Bone marrow (tissue), 2 donors: ENCODE results near the gene LRRC38.
"Not testable (repeated sequence)": the region's sequence is repeated elsewhere in the genome, so short reads cannot be mapped to it uniquely, and the experiment has no call there.

ENCODE experiments used
- DNase-seq, 2 donors: peaks; one replicate each; lab custom pipeline; 2025; lab: John Stamatoyannopoulos, UW

Gene LRRC38

GRCh38 chr1:13513895-13514546 lies at the start of gene LRRC38:
TSS of gene LRRC38 (minus strand) at chr1:13514003. CDS start at chr1:13513593, 410 bp downstream.
- no peak for DNase-seq

GRCh38 chr1:13562981-13563380 lies 49.2 kb upstream of the LRRC38 start:
- DNase-seq = not testable (repeated sequence)

GRCh38 chr1:13560541-13560940 lies 46.7 kb upstream of the LRRC38 start:
- DNase-seq = no peak

- no peak for DNase-seq
These were observed 42.5 kb upstream of the LRRC38 start for GRCh38 chr1:13556224-13556764.

GRCh38 chr1:13554798-13555197 lies 41.0 kb upstream of the LRRC38 start:
- DNase-seq = no peak

- DNase-seq = no peak
These were observed 36.9 kb upstream of the LRRC38 start for GRCh38 chr1:13550663-13551062.

GRCh38 chr1:13549521-13549920 lies 35.7 kb upstream of the LRRC38 start:
- DNase-seq = no peak

- no peak for DNase-seq
These were observed 35.2 kb upstream of the LRRC38 start for GRCh38 chr1:13549021-13549420.

- DNase-seq = no peak
These were observed 34.5 kb upstream of the LRRC38 start for GRCh38 chr1:13548281-13548680.

- no peak for DNase-seq
These were observed 33.0 kb upstream of the LRRC38 start for GRCh38 chr1:13546791-13547190.

GRCh38 chr1:13544221-13544556 lies 30.4 kb upstream of the LRRC38 start:
- DNase-seq = no peak

- DNase-seq = no peak
These were observed 29.8 kb upstream of the LRRC38 start for GRCh38 chr1:13543451-13544220.

- no peak for DNase-seq
These were observed 27.8 kb upstream of the LRRC38 start for GRCh38 chr1:13541435-13542215.

GRCh38 chr1:13540866-13541265 lies 27.1 kb upstream of the LRRC38 start:
- no peak for DNase-seq

GRCh38 chr1:13539683-13540082 lies 25.9 kb upstream of the LRRC38 start:
- no peak for DNase-seq

- DNase-seq = no peak
These were observed 25.0 kb upstream of the LRRC38 start for GRCh38 chr1:13538832-13539231.

- DNase-seq = no peak
These were observed 22.8 kb upstream of the LRRC38 start for GRCh38 chr1:13536571-13536970.

- no peak for DNase-seq
These were observed 21.4 kb upstream of the LRRC38 start for GRCh38 chr1:13535227-13535626.

GRCh38 chr1:13528320-13528719 lies 14.5 kb upstream of the LRRC38 start:
- no peak for DNase-seq

- DNase-seq = no peak
These were observed 10.1 kb upstream of the LRRC38 start for GRCh38 chr1:13523780-13524477.

- no peak for DNase-seq
These were observed 7.2 kb upstream of the LRRC38 start for GRCh38 chr1:13520985-13521384.

GRCh38 chr1:13517193-13517812 lies 3.5 kb upstream of the LRRC38 start:
- DNase-seq = no peak
